Left ventricle myocardium inferior (tissue), 1 donor: ENCODE measurements around the gene SLC15A3. TPM values are rescaled to one million over a fixed set of nuclear protein-coding genes. Genes with fewer than 3 reads are reported as not detected.

Source experiments
- DNase-seq: peaks from one replicate; pipeline ENCODE4 v3.0.0-alpha.2; 2020
- H3K27ac ChIP-seq: fragments of 200-600 bp; replicated peaks from 2 replicates; pipeline ENCODE4 v1.8.0; 2021
- H3K27me3 ChIP-seq: fragments of 200-600 bp; 2 replicates; pipeline ENCODE4 v1.8.0; 2021; ENCODE audit warnings: low read depth
- H3K36me3 ChIP-seq: fragments of 200-600 bp; 2 replicates; pipeline ENCODE4 v1.8.0; 2021
- H3K4me1 ChIP-seq: fragments of 200-600 bp; 2 replicates; pipeline ENCODE4 v1.8.0; 2021
- H3K4me3 ChIP-seq: fragments of 200-600 bp; 2 replicates; pipeline ENCODE4 v1.8.0; 2021; ENCODE audit warnings: mild to moderate bottlenecking, moderate library complexity
- H3K9me3 ChIP-seq: fragments of 200-600 bp; replicated peaks from 2 replicates; pipeline ENCODE4 v1.8.0; 2021
- CTCF ChIP-seq: fragments of 200-600 bp; IDR thresholded peaks from 2 replicates; pipeline ENCODE4 v1.8.0; 2021; ENCODE audit warnings: antibody characterized with exemption, mild to moderate bottlenecking, borderline replicate concordance
- intact Hi-C: fragments of 100-400 bp; cut with micrococcal nuclease; formaldehyde crosslinking; loops from one replicate; pipeline ENCODE4 v1.11.0; 2022
- total RNA-seq: library from RNA; stranded (reverse); fragmentation: NEBNext Ultra II Directional; extraction: Animal tissue kit (Norgen Biotek cat#: 25700); gene quantifications from one replicate; pipeline ENCODE4 v1.2.1, GENCODE V29; 2021
- donor health status: DM: no; HTN: yes; CAD: no; lungs with severe emphysema.

Gene SLC15A3
- total RNA-seq, 1 donor from 2014 or later, result 15.4 TPM

- intact Hi-C loops, result no loop called here
- Histone ChIP-seq H3K27ac (no peak overlapping the region), H3K9me3 (no peaks in the 10 kb centered on the region), H3K36me3 (peaks cover 6% of the 10 kb centered on the region), H3K27me3 (peaks cover 28% of the 10 kb centered on the region), H3K4me3 (no peak overlapping the region), H3K4me1 (peaks cover 24% of the 10 kb centered on the region)
- DNase-seq, result no peak
- TF ChIP-seq CTCF, result no peak
Observed at GRCh38 chr11:60928563-60929001, 23.4 kb downstream of the SLC15A3 start.

GRCh38 chr11:60927600-60927999 is 24.4 kb downstream of the SLC15A3 start:
- no peak overlapping the region for H3K27ac ChIP-seq
- TF ChIP-seq CTCF, result no peak
- H3K36me3 ChIP-seq, result peaks cover 13% of the 10 kb centered on the region
- peaks cover 26% of the 10 kb centered on the region for H3K4me1 ChIP-seq
- H3K27me3 ChIP-seq, result peaks cover 28% of the 10 kb centered on the region
- DNase-seq, result no peak
- no peak overlapping the region for H3K4me3 ChIP-seq
- no peaks in the 10 kb centered on the region for H3K9me3 ChIP-seq
- intact Hi-C loops, result no loop called here

- H3K27me3 ChIP-seq, result peaks cover 28% of the 10 kb centered on the region
- H3K36me3 ChIP-seq, result peaks cover 17% of the 10 kb centered on the region
- intact Hi-C loops, result no loop called here
- no peaks in the 10 kb centered on the region for H3K9me3 ChIP-seq
- DNase-seq, result no peak
- no peak overlapping the region for H3K27ac ChIP-seq
- peaks cover 26% of the 10 kb centered on the region for H3K4me1 ChIP-seq
- no peak for TF ChIP-seq CTCF
- no peak overlapping the region for H3K4me3 ChIP-seq
Observed at GRCh38 chr11:60927061-60927592, 24.8 kb downstream of the SLC15A3 start.

- Histone ChIP-seq H3K9me3 (no peaks in the 10 kb centered on the region), H3K27me3 (peaks cover 28% of the 10 kb centered on the region), H3K4me1 (peaks cover 26% of the 10 kb centered on the region), H3K36me3 (peaks cover 24% of the 10 kb centered on the region), H3K27ac (no peak overlapping the region), H3K4me3 (no peak overlapping the region)
- TF ChIP-seq CTCF, result no peak
- no peak for DNase-seq
- intact Hi-C loops, result no loop called here
Observed at GRCh38 chr11:60926500-60926899, 25.5 kb downstream of the SLC15A3 start.

GRCh38 chr11:60925868-60926267 is 26.1 kb downstream of the SLC15A3 start:
- no peak for DNase-seq
- intact Hi-C loops, result no loop called here
- Histone ChIP-seq H3K4me1 (peaks cover 26% of the 10 kb centered on the region), H3K27ac (no peak overlapping the region), H3K4me3 (peak overlapping the region; percentile 78), H3K27me3 (peaks cover 28% of the 10 kb centered on the region), H3K9me3 (no peaks in the 10 kb centered on the region), H3K36me3 (peaks cover 29% of the 10 kb centered on the region)
- no peak for TF ChIP-seq CTCF
